ENCODE measurements around the gene PSMD2. TPM values are rescaled to one million over a fixed set of nuclear protein-coding genes. Genes with fewer than 3 reads are reported as not detected.

Gene PSMD2
- total RNA-seq (100 to 1,000 TPM; 195 to 263 TPM), polyA plus RNA-seq (ENCODE audit: insufficient read length in 6 of 6) (100 to 1,000 TPM; 182 to 225 (median 213) TPM)
- long read RNA-seq, donor 1, transcript PSMD2-201 (21 exons, 3,449 nt): major isoform, 17 of 46 reads
- long read RNA-seq, donor 1, partial matches to known transcripts: 25 of 46 reads
- long read RNA-seq, donor 1, other reads (novel, unspliced or antisense): 0 of 46 reads
- long read RNA-seq, donor 2, transcript PSMD2-201 (21 exons, 3,449 nt): major isoform, 32 of 64 reads
- long read RNA-seq, donor 2, partial matches to known transcripts: 27 of 64 reads
- long read RNA-seq, donor 2, other reads (novel, unspliced or antisense): 0 of 64 reads
- long read RNA-seq, donor 3, transcript PSMD2-201 (21 exons, 3,449 nt): major isoform, 18 of 19 reads
- long read RNA-seq, donor 3, partial matches to known transcripts: 0 of 19 reads
- long read RNA-seq, donor 3, other reads (novel, unspliced or antisense): 0 of 19 reads
- long read RNA-seq, donor 4, transcript PSMD2-201 (21 exons, 3,449 nt): major isoform, 29 of 64 reads
- long read RNA-seq, donor 4, partial matches to known transcripts: 25 of 64 reads
- long read RNA-seq, donor 4, other reads (novel, unspliced or antisense): 8 of 64 reads
- long read RNA-seq, donor 5, transcript PSMD2-201 (21 exons, 3,449 nt): major isoform, 8 of 21 reads
- long read RNA-seq, donor 5, partial matches to known transcripts: 5 of 21 reads
- long read RNA-seq, donor 5, other reads (novel, unspliced or antisense): 0 of 21 reads
- long read RNA-seq, donor 6, transcript PSMD2-201 (21 exons, 3,449 nt): major isoform, 23 of 29 reads
- long read RNA-seq, donor 6, partial matches to known transcripts: 0 of 29 reads
- long read RNA-seq, donor 6, other reads (novel, unspliced or antisense): 0 of 29 reads
- long read RNA-seq, donor 7, transcript PSMD2-201 (21 exons, 3,449 nt): major isoform, 9 of 10 reads
- long read RNA-seq, donor 7, partial matches to known transcripts: 0 of 10 reads
- long read RNA-seq, donor 7, other reads (novel, unspliced or antisense): 0 of 10 reads
- long read RNA-seq, donor 8, transcript PSMD2-201 (21 exons, 3,449 nt): major isoform, 20 of 27 reads
- long read RNA-seq, donor 8, partial matches to known transcripts: 5 of 27 reads
- long read RNA-seq, donor 8, other reads (novel, unspliced or antisense): 0 of 27 reads
- long read RNA-seq, donor 9: 0 reads
- long read RNA-seq, donor 10, transcript PSMD2-201 (21 exons, 3,449 nt): major isoform, 49 of 79 reads
- long read RNA-seq, donor 10, partial matches to known transcripts: 22 of 79 reads
- long read RNA-seq, donor 10, other reads (novel, unspliced or antisense): 8 of 79 reads
- long read RNA-seq, donor 11, transcript PSMD2-201 (21 exons, 3,449 nt): major isoform, 29 of 52 reads
- long read RNA-seq, donor 11, partial matches to known transcripts: 20 of 52 reads
- long read RNA-seq, donor 11, other reads (novel, unspliced or antisense): 0 of 52 reads
- long read RNA-seq, donor 12, transcript PSMD2-201 (21 exons, 3,449 nt): major isoform, 13 of 28 reads
- long read RNA-seq, donor 12, partial matches to known transcripts: 14 of 28 reads
- long read RNA-seq, donor 12, other reads (novel, unspliced or antisense): 0 of 28 reads

DNA sequence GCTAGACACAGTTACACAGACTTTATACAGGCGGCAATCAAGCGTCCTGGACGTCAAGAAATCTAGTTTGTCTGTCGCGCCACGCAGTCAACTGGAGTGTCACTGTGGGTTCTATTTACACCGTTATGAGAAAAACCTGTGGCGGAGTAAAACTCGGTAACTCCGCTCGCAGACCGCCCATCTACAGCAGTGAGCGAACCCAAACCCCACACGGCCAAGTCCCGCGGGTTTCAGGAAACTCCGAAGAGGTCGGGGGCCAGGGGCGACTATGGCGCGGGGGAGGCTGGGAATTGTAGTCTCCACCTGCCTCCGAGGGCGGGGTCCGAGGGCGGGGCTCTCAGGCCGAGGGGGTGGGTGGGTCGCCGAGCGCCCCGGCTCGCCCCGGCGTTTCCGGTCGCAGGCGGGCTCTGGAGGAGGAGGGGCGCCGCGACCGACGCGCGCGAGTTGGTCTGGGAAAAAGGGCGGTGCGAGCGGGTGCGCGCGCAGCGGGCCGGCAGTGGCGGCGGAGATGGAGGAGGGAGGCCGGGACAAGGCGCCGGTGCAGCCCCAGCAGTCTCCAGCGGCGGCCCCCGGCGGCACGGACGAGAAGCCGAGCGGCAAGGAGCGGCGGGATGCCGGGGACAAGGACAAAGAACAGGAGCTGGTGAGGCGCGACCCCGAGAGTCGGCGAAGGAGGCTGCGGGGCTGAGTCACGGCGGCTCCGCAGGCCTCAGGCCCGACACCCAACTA lies at the start of gene PSMD2:
Gene PSMD2 (plus strand): TSS at position 483 of the 729 bp plus-strand sequence. CDS start 26 bp downstream, at position 509.
- H3K9me3 ChIP-seq: no peaks in the 10 kb centered on the region

DNA sequence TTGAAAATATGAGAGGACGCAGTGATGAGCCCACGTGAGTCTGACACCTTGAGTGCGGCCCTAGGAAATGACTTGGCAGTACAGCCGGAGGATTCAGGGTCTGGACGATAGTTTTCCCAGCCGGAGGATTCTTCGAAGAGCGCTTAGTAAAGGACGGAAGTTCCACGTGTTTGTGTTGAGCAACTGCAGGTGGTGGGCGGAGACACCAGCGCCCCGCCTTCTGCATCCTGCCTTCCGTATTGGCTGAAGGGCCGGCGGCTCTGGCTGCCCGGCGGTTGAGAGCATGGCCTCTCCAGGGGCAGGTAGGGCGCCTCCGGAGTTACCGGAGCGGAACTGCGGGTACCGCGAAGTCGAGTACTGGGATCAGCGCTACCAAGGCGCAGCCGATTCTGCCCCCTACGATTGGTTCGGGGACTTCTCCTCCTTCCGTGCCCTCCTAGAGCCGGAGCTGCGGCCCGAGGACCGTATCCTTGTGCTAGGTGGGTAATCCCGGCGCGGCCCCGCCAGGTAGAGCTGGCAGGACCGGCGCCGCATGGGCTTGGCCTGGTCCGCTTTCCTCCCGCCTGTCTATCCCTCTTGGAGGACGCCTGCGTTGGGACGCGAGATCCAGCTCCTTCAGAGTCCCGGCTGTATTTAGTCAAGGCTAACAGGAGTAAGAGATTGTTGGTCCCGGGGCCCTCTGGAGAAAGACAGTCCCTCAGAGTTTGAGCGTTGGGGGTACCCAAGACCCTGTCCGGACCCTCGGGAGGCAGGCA lies 49.5 kb upstream of the PSMD2 start, which contains the start of gene EEF1AKMT4:
Gene EEF1AKMT4 (plus strand): TSS at position 261 of the 755 bp plus-strand sequence. CDS start 23 bp downstream, at position 284.
- ATAC-seq (peak; percentile 98), DNase-seq (peak; percentile 92 to 97 (median 96))
- peak within 1 kb of the TSS; percentile 69 to 72 for H3K4me3 ChIP-seq
- H3K27me3 ChIP-seq: no peaks in the 10 kb centered on the region
- H3K36me3 ChIP-seq: peaks cover 0 to 12% of the 10 kb centered on the region in 2 donors
- H3K9me3 ChIP-seq: no peaks in the 10 kb centered on the region
- TF ChIP-seq, protein P1, sequence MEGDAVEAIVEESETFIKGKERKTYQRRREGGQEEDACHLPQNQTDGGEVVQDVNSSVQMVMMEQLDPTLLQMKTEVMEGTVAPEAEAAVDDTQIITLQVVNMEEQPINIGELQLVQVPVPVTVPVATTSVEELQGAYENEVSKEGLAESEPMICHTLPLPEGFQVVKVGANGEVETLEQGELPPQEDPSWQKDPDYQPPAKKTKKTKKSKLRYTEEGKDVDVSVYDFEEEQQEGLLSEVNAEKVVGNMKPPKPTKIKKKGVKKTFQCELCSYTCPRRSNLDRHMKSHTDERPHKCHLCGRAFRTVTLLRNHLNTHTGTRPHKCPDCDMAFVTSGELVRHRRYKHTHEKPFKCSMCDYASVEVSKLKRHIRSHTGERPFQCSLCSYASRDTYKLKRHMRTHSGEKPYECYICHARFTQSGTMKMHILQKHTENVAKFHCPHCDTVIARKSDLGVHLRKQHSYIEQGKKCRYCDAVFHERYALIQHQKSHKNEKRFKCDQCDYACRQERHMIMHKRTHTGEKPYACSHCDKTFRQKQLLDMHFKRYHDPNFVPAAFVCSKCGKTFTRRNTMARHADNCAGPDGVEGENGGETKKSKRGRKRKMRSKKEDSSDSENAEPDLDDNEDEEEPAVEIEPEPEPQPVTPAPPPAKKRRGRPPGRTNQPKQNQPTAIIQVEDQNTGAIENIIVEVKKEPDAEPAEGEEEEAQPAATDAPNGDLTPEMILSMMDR (IDR thresholded peaks at IDR 0.05): peak in 1 of 2 donors; percentile 45
- intact Hi-C loops (cut with DNase I): no loop called here
- H3K27ac ChIP-seq: peak within 1 kb of the TSS; percentile 73 to 91
- peaks cover 0 to 27% of the 10 kb centered on the region in 2 donors for H3K4me1 ChIP-seq

More for the DNA sequence above, at the start of gene PSMD2:
- TF ChIP-seq, protein P1 (IDR thresholded peaks at IDR 0.05): no peak
- Histone ChIP-seq H3K27me3 (no peaks in the 10 kb centered on the region), H3K36me3 (peaks cover 4 to 39% of the 10 kb centered on the region in 2 donors), H3K27ac (peak within 1 kb of the TSS; percentile 80 to 88), H3K4me3 (peak within 1 kb of the TSS; percentile 90 to 100), H3K4me1 (peaks cover 5 to 25% of the 10 kb centered on the region in 2 donors)
- intact Hi-C loops (cut with DNase I): no loop called here
- ATAC-seq (peak; percentile 99), DNase-seq (peak; percentile 94 to 99 (median 98))

DNA sequence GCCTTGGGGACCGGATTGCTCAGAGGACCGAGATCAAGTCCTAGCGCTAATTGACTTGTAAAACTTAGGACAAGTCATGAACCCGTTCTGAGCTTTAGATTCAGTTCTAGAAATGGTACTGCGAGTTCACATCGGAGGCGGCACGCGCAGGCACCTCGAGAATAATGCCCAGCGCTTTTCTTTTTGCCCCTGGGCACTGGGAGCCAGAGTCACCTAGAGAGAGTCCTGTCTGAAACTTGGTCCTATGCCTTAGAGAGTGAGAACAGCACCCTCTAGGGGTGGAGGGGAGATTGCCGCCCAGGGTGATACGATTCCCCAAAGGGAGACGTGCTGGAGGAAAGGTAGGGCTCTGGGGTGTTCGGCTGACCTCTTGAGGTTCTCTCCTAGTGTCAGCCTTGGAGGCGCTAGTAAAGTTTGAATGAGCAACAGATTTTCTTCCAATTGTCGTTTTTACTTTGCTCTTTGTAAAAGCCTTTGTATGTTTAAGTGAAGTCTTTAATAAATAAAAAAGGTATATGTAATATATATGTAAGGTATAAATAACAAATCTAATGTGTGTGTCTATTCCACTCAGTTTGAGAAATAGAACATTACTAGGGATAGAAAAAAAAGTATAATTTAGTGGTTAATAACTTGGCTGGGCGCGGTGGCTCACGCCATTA lies 48.7 kb upstream of the PSMD2 start:
- TF ChIP-seq, protein P1 (IDR thresholded peaks at IDR 0.05): peak; percentile 82 to 95
- peak; percentile 68 to 87 (median 84) for DNase-seq
- Histone ChIP-seq H3K4me3 (peak overlapping the region; percentile 69 to 72), H3K4me1 (peaks cover 0 to 27% of the 10 kb centered on the region in 2 donors), H3K27me3 (no peaks in the 10 kb centered on the region), H3K27ac (peak overlapping the region in 1 of 2 donors; percentile 91), H3K9me3 (no peaks in the 10 kb centered on the region), H3K36me3 (peaks cover 0 to 5% of the 10 kb centered on the region in 2 donors)
- peak; percentile 90 for ATAC-seq
- intact Hi-C loops (cut with DNase I): no loop called here
